ENCODE results near the gene IGFBPL1. TPM values are rescaled to one million over a fixed set of nuclear protein-coding genes. Genes with fewer than 3 reads are reported as not detected.

IGFBPL1 gene
- total and polyA plus RNA-seq, 2 donors, result 0.55 to 6.0 TPM

- H3K27me3 ChIP-seq (ENCODE audit: control insufficient read depth in 2 of 2, insufficient read depth in 1 of 2, low read length in 1 of 2), result no peaks in the 10 kb centered on the region
- H3K27ac ChIP-seq (ENCODE audit: low read depth in 1 of 2, low read length in 1 of 2), result no peak overlapping the region
- no peak for DNase-seq (ENCODE audit: low read depth in 6 of 9, low spot score in 9 of 9)
- no peaks in the 10 kb centered on the region for H3K9me3 ChIP-seq (ENCODE audit: control insufficient read depth in 2 of 2, insufficient read depth in 1 of 2, low read length in 1 of 2)
- no peak overlapping the region for H3K4me3 ChIP-seq (ENCODE audit: low read length in 2 of 2)
- H3K36me3 ChIP-seq (ENCODE audit: control insufficient read depth in 2 of 2, insufficient read depth in 2 of 2, low read length in 1 of 2), result no peaks in the 10 kb centered on the region
- 97% methylated on average over 3 of the region's 3 CpGs for WGBS
- H3K4me1 ChIP-seq (ENCODE audit: control insufficient read depth in 2 of 2, insufficient read depth in 2 of 2, low read length in 2 of 2), result no peaks in the 10 kb centered on the region
These were observed 10.6 kb upstream of the IGFBPL1 start for GRCh38 chr9:38434853-38435252.

GRCh38 chr9:38434365-38434764 is 10.1 kb upstream of the IGFBPL1 start:
- Histone ChIP-seq H3K4me1 (ENCODE audit: control insufficient read depth in 2 of 2, insufficient read depth in 2 of 2, low read length in 2 of 2) (no peaks in the 10 kb centered on the region), H3K36me3 (ENCODE audit: control insufficient read depth in 2 of 2, insufficient read depth in 2 of 2, low read length in 1 of 2) (no peaks in the 10 kb centered on the region), H3K4me3 (ENCODE audit: low read length in 2 of 2) (no peak overlapping the region), H3K27me3 (ENCODE audit: control insufficient read depth in 2 of 2, insufficient read depth in 1 of 2, low read length in 1 of 2) (no peaks in the 10 kb centered on the region), H3K27ac (ENCODE audit: low read depth in 1 of 2, low read length in 1 of 2) (no peak overlapping the region), H3K9me3 (ENCODE audit: control insufficient read depth in 2 of 2, insufficient read depth in 1 of 2, low read length in 1 of 2) (no peaks in the 10 kb centered on the region)
- DNase-seq (ENCODE audit: low read depth in 6 of 9, low spot score in 9 of 9), result no peak
- 81% methylated on average over 3 of the region's 3 CpGs for WGBS

- Histone ChIP-seq H3K27me3 (ENCODE audit: control insufficient read depth in 2 of 2, insufficient read depth in 1 of 2, low read length in 1 of 2) (peaks cover 0 to 3% of the 10 kb centered on the region in 2 donors), H3K4me1 (ENCODE audit: control insufficient read depth in 2 of 2, insufficient read depth in 2 of 2, low read length in 2 of 2) (no peaks in the 10 kb centered on the region), H3K4me3 (ENCODE audit: low read length in 2 of 2) (no peak overlapping the region), H3K27ac (ENCODE audit: low read depth in 1 of 2, low read length in 1 of 2) (no peak overlapping the region), H3K9me3 (ENCODE audit: control insufficient read depth in 2 of 2, insufficient read depth in 1 of 2, low read length in 1 of 2) (no peaks in the 10 kb centered on the region), H3K36me3 (ENCODE audit: control insufficient read depth in 2 of 2, insufficient read depth in 2 of 2, low read length in 1 of 2) (no peaks in the 10 kb centered on the region)
- peak in 4 of 9 donors; percentile 6 to 41 (median 14) for DNase-seq (ENCODE audit: low read depth in 6 of 9, low spot score in 9 of 9)
- 33% methylated on average over 3 of the region's 3 CpGs for WGBS
These were observed 8.8 kb upstream of the IGFBPL1 start for GRCh38 chr9:38432922-38433510.

GRCh38 chr9:38431116-38431515 is 6.9 kb upstream of the IGFBPL1 start:
- no peak overlapping the region for H3K4me3 ChIP-seq (ENCODE audit: low read length in 2 of 2)
- no peak for DNase-seq (ENCODE audit: low read depth in 6 of 9, low spot score in 9 of 9)
- no peak overlapping the region for H3K27ac ChIP-seq (ENCODE audit: low read depth in 1 of 2, low read length in 1 of 2)
- WGBS, result 8% methylated on average over 4 of the region's 4 CpGs
- no peaks in the 10 kb centered on the region for H3K36me3 ChIP-seq (ENCODE audit: control insufficient read depth in 2 of 2, insufficient read depth in 2 of 2, low read length in 1 of 2)
- no peaks in the 10 kb centered on the region for H3K4me1 ChIP-seq (ENCODE audit: control insufficient read depth in 2 of 2, insufficient read depth in 2 of 2, low read length in 2 of 2)
- H3K27me3 ChIP-seq (ENCODE audit: control insufficient read depth in 2 of 2, insufficient read depth in 1 of 2, low read length in 1 of 2), result peaks cover 4 to 14% of the 10 kb centered on the region in 2 donors
- H3K9me3 ChIP-seq (ENCODE audit: control insufficient read depth in 2 of 2, insufficient read depth in 1 of 2, low read length in 1 of 2), result no peaks in the 10 kb centered on the region

GRCh38 chr9:38428062-38428461 is 3.8 kb upstream of the IGFBPL1 start:
- Histone ChIP-seq H3K27ac (ENCODE audit: low read depth in 1 of 2, low read length in 1 of 2) (no peak overlapping the region), H3K27me3 (ENCODE audit: control insufficient read depth in 2 of 2, insufficient read depth in 1 of 2, low read length in 1 of 2) (peaks cover 32 to 40% of the 10 kb centered on the region in 2 donors), H3K36me3 (ENCODE audit: control insufficient read depth in 2 of 2, insufficient read depth in 2 of 2, low read length in 1 of 2) (no peaks in the 10 kb centered on the region), H3K4me1 (ENCODE audit: control insufficient read depth in 2 of 2, insufficient read depth in 2 of 2, low read length in 2 of 2) (no peaks in the 10 kb centered on the region), H3K9me3 (ENCODE audit: control insufficient read depth in 2 of 2, insufficient read depth in 1 of 2, low read length in 1 of 2) (no peaks in the 10 kb centered on the region), H3K4me3 (ENCODE audit: low read length in 2 of 2) (no peak overlapping the region)
- DNase-seq (ENCODE audit: low read depth in 6 of 9, low spot score in 9 of 9), result no peak
- 92% methylated on average over 1 of the region's 1 CpG for WGBS

- Histone ChIP-seq H3K36me3 (ENCODE audit: control insufficient read depth in 2 of 2, insufficient read depth in 2 of 2, low read length in 1 of 2) (no peaks in the 10 kb centered on the region), H3K9me3 (ENCODE audit: control insufficient read depth in 2 of 2, insufficient read depth in 1 of 2, low read length in 1 of 2) (no peaks in the 10 kb centered on the region), H3K27me3 (ENCODE audit: control insufficient read depth in 2 of 2, insufficient read depth in 1 of 2, low read length in 1 of 2) (peaks cover 40 to 65% of the 10 kb centered on the region in 2 donors), H3K27ac (ENCODE audit: low read depth in 1 of 2, low read length in 1 of 2) (no peak overlapping the region), H3K4me1 (ENCODE audit: control insufficient read depth in 2 of 2, insufficient read depth in 2 of 2, low read length in 2 of 2) (no peaks in the 10 kb centered on the region), H3K4me3 (ENCODE audit: low read length in 2 of 2) (no peak overlapping the region)
- no peak for DNase-seq (ENCODE audit: low read depth in 6 of 9, low spot score in 9 of 9)
- WGBS, result 81% methylated on average over 4 of the region's 4 CpGs
These were observed 664 bp upstream of the IGFBPL1 start for GRCh38 chr9:38424918-38425317.

- WGBS, result 50% methylated on average over 15 of the region's 15 CpGs
- Histone ChIP-seq H3K4me1 (ENCODE audit: control insufficient read depth in 2 of 2, insufficient read depth in 2 of 2, low read length in 2 of 2) (no peaks in the 10 kb centered on the region), H3K27ac (ENCODE audit: low read depth in 1 of 2, low read length in 1 of 2) (no peak overlapping the region), H3K9me3 (ENCODE audit: control insufficient read depth in 2 of 2, insufficient read depth in 1 of 2, low read length in 1 of 2) (no peaks in the 10 kb centered on the region), H3K27me3 (ENCODE audit: control insufficient read depth in 2 of 2, insufficient read depth in 1 of 2, low read length in 1 of 2) (peaks cover 40 to 65% of the 10 kb centered on the region in 2 donors), H3K4me3 (ENCODE audit: low read length in 2 of 2) (peak overlapping the region; percentile 10 to 29), H3K36me3 (ENCODE audit: control insufficient read depth in 2 of 2, insufficient read depth in 2 of 2, low read length in 1 of 2) (no peaks in the 10 kb centered on the region)
- no peak for DNase-seq (ENCODE audit: low read depth in 6 of 9, low spot score in 9 of 9)
These were observed 831 bp downstream of the IGFBPL1 start for GRCh38 chr9:38423273-38423972.

- 87% methylated on average over 7 of the region's 7 CpGs for WGBS
- Histone ChIP-seq H3K27me3 (ENCODE audit: control insufficient read depth in 2 of 2, insufficient read depth in 1 of 2, low read length in 1 of 2) (peaks cover 40 to 61% of the 10 kb centered on the region in 2 donors), H3K4me1 (ENCODE audit: control insufficient read depth in 2 of 2, insufficient read depth in 2 of 2, low read length in 2 of 2) (no peaks in the 10 kb centered on the region), H3K36me3 (ENCODE audit: control insufficient read depth in 2 of 2, insufficient read depth in 2 of 2, low read length in 1 of 2) (no peaks in the 10 kb centered on the region), H3K4me3 (ENCODE audit: low read length in 2 of 2) (no peak overlapping the region), H3K27ac (ENCODE audit: low read depth in 1 of 2, low read length in 1 of 2) (no peak overlapping the region), H3K9me3 (ENCODE audit: control insufficient read depth in 2 of 2, insufficient read depth in 1 of 2, low read length in 1 of 2) (no peaks in the 10 kb centered on the region)
- DNase-seq (ENCODE audit: low read depth in 6 of 9, low spot score in 9 of 9), result no peak
These were observed 1.5 kb downstream of the IGFBPL1 start for GRCh38 chr9:38422555-38423260.

GRCh38 chr9:38421498-38422211 is 2.6 kb downstream of the IGFBPL1 start:
- peaks cover 36 to 54% of the 10 kb centered on the region in 2 donors for H3K27me3 ChIP-seq (ENCODE audit: control insufficient read depth in 2 of 2, insufficient read depth in 1 of 2, low read length in 1 of 2)
- 93% methylated on average over 9 of the region's 9 CpGs for WGBS
- H3K27ac ChIP-seq (ENCODE audit: low read depth in 1 of 2, low read length in 1 of 2), result no peak overlapping the region
- no peak overlapping the region for H3K4me3 ChIP-seq (ENCODE audit: low read length in 2 of 2)
- H3K36me3 ChIP-seq (ENCODE audit: control insufficient read depth in 2 of 2, insufficient read depth in 2 of 2, low read length in 1 of 2), result no peaks in the 10 kb centered on the region
- no peak for DNase-seq (ENCODE audit: low read depth in 6 of 9, low spot score in 9 of 9)
- no peaks in the 10 kb centered on the region for H3K9me3 ChIP-seq (ENCODE audit: control insufficient read depth in 2 of 2, insufficient read depth in 1 of 2, low read length in 1 of 2)
- H3K4me1 ChIP-seq (ENCODE audit: control insufficient read depth in 2 of 2, insufficient read depth in 2 of 2, low read length in 2 of 2), result no peaks in the 10 kb centered on the region

All from thymus (tissue), 11 donors.